H9 (cell line): ENCODE results near the gene ZNF836. TPM values are rescaled to one million over a fixed set of nuclear protein-coding genes. Genes with fewer than 3 reads are reported as not detected.

Experiments
- DNase-seq: peaks from one replicate; pipeline ENCODE4 v3.0.0-alpha.2; 2017
- H2AFZ ChIP-seq: one replicate; pipeline ENCODE4 v1.6.1; 2013; ENCODE audit warnings: mild to moderate bottlenecking, low read length, control low read depth, moderate library complexity
- H2AK5ac ChIP-seq: 2 replicates; pipeline ENCODE4 v1.6.1; 2013; ENCODE audit warnings: low read length, control low read depth, mixed read lengths; ENCODE audit not compliant: insufficient read length
- H2BK120ac ChIP-seq: one replicate; pipeline ENCODE4 v1.6.1; 2013; ENCODE audit warnings: low read depth, mild to moderate bottlenecking, low read length, control low read depth, inconsistent platforms; ENCODE audit not compliant: poor library complexity, severe bottlenecking
- H2BK12ac ChIP-seq: 2 replicates; pipeline ENCODE4 v1.6.1; 2013; ENCODE audit warnings: low read length, control low read depth, mixed read lengths, low read depth; ENCODE audit not compliant: insufficient read length
- H2BK15ac ChIP-seq: 2 replicates; pipeline ENCODE4 v1.6.1; 2013; ENCODE audit warnings: low read depth, low read length, control low read depth
- H2BK20ac ChIP-seq: one replicate; pipeline ENCODE4 v1.6.1; 2013; ENCODE audit warnings: low read depth, mild to moderate bottlenecking, low read length, control low read depth, inconsistent platforms; ENCODE audit not compliant: poor library complexity, severe bottlenecking
- H2BK5ac ChIP-seq: 2 replicates; pipeline ENCODE4 v1.6.1; 2013; ENCODE audit warnings: low read length, control low read depth, mixed read lengths; ENCODE audit not compliant: insufficient read length
- H3K14ac ChIP-seq: 2 replicates; pipeline ENCODE4 v1.6.1; 2013; ENCODE audit warnings: low read length, control low read depth; ENCODE audit not compliant: insufficient read depth
- H3K18ac ChIP-seq: 2 replicates; pipeline ENCODE4 v1.6.1; 2013; ENCODE audit warnings: low read depth, mild to moderate bottlenecking, mixed read lengths, low read length, control low read depth; ENCODE audit not compliant: insufficient read length
- H3K23ac ChIP-seq: 2 replicates; pipeline ENCODE4 v1.6.1; 2013; ENCODE audit warnings: low read length, control low read depth, mixed read lengths, low read depth; ENCODE audit not compliant: insufficient read length
- H3K23me2 ChIP-seq: 2 replicates; pipeline ENCODE4 v1.6.1; 2013; ENCODE audit warnings: low read depth, mild to moderate bottlenecking, mixed read lengths, low read length, control low read depth; ENCODE audit not compliant: insufficient read length, poor library complexity, severe bottlenecking
- H3K27ac ChIP-seq: 2 replicates; pipeline ENCODE4 v1.5.1; 2013; ENCODE audit warnings: low read length, control low read depth, mixed read lengths, low read depth; ENCODE audit not compliant: insufficient read length
- H3K27me3 ChIP-seq: 2 replicates; pipeline ENCODE4 v1.6.1; 2013; ENCODE audit warnings: low read length, control low read depth, inconsistent platforms; ENCODE audit not compliant: insufficient read depth
- H3K4ac ChIP-seq: 2 replicates; pipeline ENCODE4 v1.6.1; 2013; ENCODE audit warnings: low read depth, mild to moderate bottlenecking, control low read depth, inconsistent platforms, low read length, moderate library complexity
- H3K4me1 ChIP-seq: 2 replicates; pipeline ENCODE4 v1.6.1; 2013; ENCODE audit warnings: low read length, control low read depth, inconsistent platforms; ENCODE audit not compliant: insufficient read depth
- H3K4me2 ChIP-seq: 2 replicates; pipeline ENCODE4 v1.6.1; 2013; ENCODE audit warnings: low read length, control low read depth, mixed read lengths; ENCODE audit not compliant: insufficient read length, insufficient read depth
- H3K56ac ChIP-seq: 2 replicates; pipeline ENCODE4 v1.6.1; 2013; ENCODE audit warnings: low read depth, mild to moderate bottlenecking, mixed read lengths, low read length, control low read depth; ENCODE audit not compliant: insufficient read length
- H3K79me1 ChIP-seq: 2 replicates; pipeline ENCODE4 v1.6.1; 2013; ENCODE audit warnings: low read depth, mild to moderate bottlenecking, moderate library complexity, low read length, control low read depth, inconsistent platforms; ENCODE audit not compliant: insufficient read depth, poor library complexity, severe bottlenecking
- H3K79me2 ChIP-seq: 2 replicates; pipeline ENCODE4 v1.6.1; 2013; ENCODE audit warnings: low read length, control low read depth, inconsistent platforms; ENCODE audit not compliant: insufficient read depth
- H3K9ac ChIP-seq: 2 replicates; pipeline ENCODE4 v1.6.1; 2013; ENCODE audit warnings: low read length, control low read depth, mixed read lengths; ENCODE audit not compliant: insufficient read length; ENCODE audit errors: extremely low read depth
- H3K9me3 ChIP-seq: one replicate; pipeline ENCODE4 v1.6.1; 2013; ENCODE audit warnings: low read depth, low read length, inconsistent platforms; ENCODE audit not compliant: control insufficient read depth
- H3T11ph ChIP-seq: one replicate; pipeline ENCODE4 v1.6.1; 2013; ENCODE audit warnings: mild to moderate bottlenecking, low read length, control low read depth, inconsistent platforms
- H4K20me1 ChIP-seq: one replicate; pipeline ENCODE4 v1.6.1; 2013; ENCODE audit not compliant: control insufficient read depth, insufficient read length, insufficient read depth
- H4K5ac ChIP-seq: 2 replicates; pipeline ENCODE4 v1.6.1; 2013; ENCODE audit warnings: low read depth, mild to moderate bottlenecking, mixed read lengths, low read length, control low read depth; ENCODE audit not compliant: insufficient read length
- H4K8ac ChIP-seq: replicated peaks from 2 replicates; pipeline ENCODE4 v1.6.1; 2013; ENCODE audit warnings: low read length, control low read depth, mixed read lengths, low read depth; ENCODE audit not compliant: insufficient read length
- H4K91ac ChIP-seq: 2 replicates; pipeline ENCODE4 v1.6.1; 2013; ENCODE audit warnings: low read depth, mild to moderate bottlenecking, moderate library complexity, mixed read lengths, low read length, control low read depth; ENCODE audit not compliant: insufficient read length
- H3K27ac Mint-ChIP-seq, 3 experiments: 2 replicates in 2 of 3; 3 replicates in 1 of 3; pipeline ENCODE4 v1.8.0; 2020 to 2021; ENCODE audit warnings: mixed read lengths in 3 of 3, mild to moderate bottlenecking in 1 of 3, moderate library complexity in 1 of 3
- H3K27me3 Mint-ChIP-seq: 2 replicates; pipeline ENCODE4 v1.8.0; 2021; ENCODE audit warnings: low read depth, mild to moderate bottlenecking, moderate library complexity, mixed read lengths
- H3K36me3 Mint-ChIP-seq, 3 experiments: 2 replicates in 2 of 3; 3 replicates in 1 of 3; pipeline ENCODE4 v1.8.0; 2020 to 2021; ENCODE audit warnings: low read depth in 3 of 3, mixed read lengths in 3 of 3; ENCODE audit not compliant: insufficient read depth in 1 of 3
- H3K4me1 Mint-ChIP-seq, 2 experiments: 2 replicates each; pipeline ENCODE4 v1.8.0; 2020; ENCODE audit warnings: mixed read lengths in 2 of 2
- H3K4me3 Mint-ChIP-seq, 2 experiments: 2 replicates in 1 of 2; 3 replicates in 1 of 2; pipeline ENCODE4 v1.8.0; 2020 to 2021; ENCODE audit warnings: mild to moderate bottlenecking in 2 of 2, mixed read lengths in 2 of 2, moderate library complexity in 1 of 2
- H3K9me3 Mint-ChIP-seq, 2 experiments: 2 replicates in 1 of 2; 3 replicates in 1 of 2; pipeline ENCODE4 v1.8.0; 2020; ENCODE audit warnings: mild to moderate bottlenecking in 2 of 2, mixed read lengths in 2 of 2, moderate library complexity in 1 of 2
- CTCF ChIP-seq: fragments of 200-600 bp; sonication (generic); conservative IDR thresholded peaks from 3 replicates; pipeline ENCODE4 v1.8.0; 2021; ENCODE audit warnings: antibody characterized with exemption, mild to moderate bottlenecking
- WGBS: extraction: QIAGEN DNeasy Blood & Tissue Kit; methylation state at CpG from one replicate; pipeline ENCODE4 v1.1.7; 2013; ENCODE audit warnings: missing lambda C conversion rate, low lambda C conversion rate, mixed read lengths; ENCODE audit not compliant: insufficient read length; ENCODE audit errors: extremely low coverage; 5-methylcytosine and 5-hydroxymethylcytosine counted together
- total RNA-seq: library from RNA; stranded (reverse); gene quantifications from 2 replicates; pipeline ENCODE4 v1.2.1, GENCODE V29; 2021

The ZNF836 gene
- total RNA-seq, 1 experiment from 2014 or later: 17.4 TPM

- no peak overlapping the region for H3K27ac Mint-ChIP-seq
- no peaks in the 10 kb centered on the region for H3K79me2 ChIP-seq
Measured at GRCh38 chr19:52211203-52211602, 39.8 kb upstream of the ZNF836 start.

More at GRCh38 chr19:52211203-52211602, 39.8 kb upstream of the ZNF836 start:
- no peak overlapping the region for H3T11ph ChIP-seq
- no peak overlapping the region for H3K4me2 ChIP-seq
- no peaks in the 10 kb centered on the region for H3K23me2 ChIP-seq
- no peaks in the 10 kb centered on the region for H3K27me3 ChIP-seq
- no CpG with 5 or more reads among the region's 20 CpGs for WGBS
- no peak overlapping the region for H3K14ac ChIP-seq
- no peak overlapping the region for H2BK15ac ChIP-seq
- no peak overlapping the region for H3K9ac ChIP-seq
- H2BK12ac ChIP-seq: no peak overlapping the region
- no peak overlapping the region for H3K23ac ChIP-seq
- H2BK20ac ChIP-seq: no peak overlapping the region
- H2AFZ ChIP-seq: no peak overlapping the region
- H3K4ac ChIP-seq: no peak overlapping the region
- Mint-ChIP-seq H3K4me3 (no peak overlapping the region), H3K9me3 (no peaks in the 10 kb centered on the region), H3K36me3 (peaks cover 61 to 91% (median 89%) of the 10 kb centered on the region in 3 experiments), H3K4me1 (no peaks in the 10 kb centered on the region), H3K27me3 (no peaks in the 10 kb centered on the region)
- no peaks in the 10 kb centered on the region for H3K4me1 ChIP-seq
- H2BK5ac ChIP-seq: no peak overlapping the region
- no peak overlapping the region for H4K5ac ChIP-seq
- no peak overlapping the region for H2AK5ac ChIP-seq
- no peak for DNase-seq
- no peaks in the 10 kb centered on the region for H3K9me3 ChIP-seq
- no peak overlapping the region for H3K56ac ChIP-seq
- H4K20me1 ChIP-seq: no peaks in the 10 kb centered on the region
- H3K18ac ChIP-seq: no peak overlapping the region
- no peak for TF ChIP-seq CTCF
- H3K79me1 ChIP-seq: no peaks in the 10 kb centered on the region
- no peak overlapping the region for H3K27ac ChIP-seq
- H4K8ac ChIP-seq: no peak overlapping the region
- H2BK120ac ChIP-seq: no peak overlapping the region
- H4K91ac ChIP-seq: no peak overlapping the region
